NOMO-1 treated with dmso at 0.1 percent for 144 hours (cell line): ENCODE results near the gene PRR7.

Source experiments
- DNase-seq: peaks from one replicate; lab custom pipeline; 2025; ENCODE audit not compliant: unreplicated experiment; lab: John Stamatoyannopoulos, UW

PRR7 gene

GRCh38 chr5:177450667-177451424 lies 4.2 kb downstream of the PRR7 start:
- no peak for DNase-seq

GRCh38 chr5:177452688-177453638 lies 6.3 kb downstream of the PRR7 start:
- DNase-seq = no peak

- no peak for DNase-seq
Observed at GRCh38 chr5:177453852-177454396, 7.3 kb downstream of the PRR7 start.

- peak; percentile 85 for DNase-seq
Observed at GRCh38 chr5:177454397-177455035, 7.9 kb downstream of the PRR7 start.

- peak; percentile 55 for DNase-seq
Observed at GRCh38 chr5:177455036-177455660, 8.5 kb downstream of the PRR7 start.

GRCh38 chr5:177455661-177456590 lies 9.3 kb downstream of the PRR7 start:
- DNase-seq = peak; percentile 79

- DNase-seq = no peak
Observed at GRCh38 chr5:177456591-177456964, 10.0 kb downstream of the PRR7 start.

GRCh38 chr5:177456976-177457851 lies 10.6 kb downstream of the PRR7 start:
- peak; percentile 81 for DNase-seq

- DNase-seq = no peak
Observed at GRCh38 chr5:177457852-177458681, 11.5 kb downstream of the PRR7 start.

- DNase-seq = no peak
Observed at GRCh38 chr5:177458912-177459350, 12.3 kb downstream of the PRR7 start.

- no peak for DNase-seq
Observed at GRCh38 chr5:177459357-177459756, 12.7 kb downstream of the PRR7 start.

GRCh38 chr5:177459819-177460628 lies 13.4 kb downstream of the PRR7 start:
- DNase-seq = no peak

- DNase-seq = peak; percentile 29
Observed at GRCh38 chr5:177462021-177462670, 15.5 kb downstream of the PRR7 start.

- DNase-seq = no peak
Observed at GRCh38 chr5:177465044-177465443, 18.4 kb downstream of the PRR7 start.

GRCh38 chr5:177466861-177467260 lies 20.2 kb downstream of the PRR7 start:
- no peak for DNase-seq

- no peak for DNase-seq
Observed at GRCh38 chr5:177467436-177467835, 20.8 kb downstream of the PRR7 start.

- no peak for DNase-seq
Observed at GRCh38 chr5:177468329-177468684, 21.7 kb downstream of the PRR7 start.
